Left lung (tissue), 10 donors: Measurements from ENCODE around the gene AHNAK2. TPM values are rescaled to one million over a fixed set of nuclear protein-coding genes. Genes with fewer than 3 reads are reported as not detected.
A peak's percentile ranks its signal among the peaks of the same experiment; 100 is the strongest.
"Not testable (repeated sequence)": the region's sequence is repeated elsewhere in the genome, so short reads cannot be mapped to it uniquely, and the experiment has no call there.

Experiments
- ATAC-seq: fragments of 200-7000 bp; cut with Tn5 transposase; one replicate; pipeline ENCODE4 v1.9.1; 2020; ENCODE audit warnings: moderate library complexity
- DNase-seq, 4 donors: peaks; one replicate each; pipeline ENCODE4 v3.0.0-alpha.2; 2013 to 2020
- H3K27ac ChIP-seq, 2 donors: fragments of 200-600 bp; sonication (generic) in 1 of 2; one replicate each; pipeline versions ENCODE4 v1.5.0 to v1.8.0; 2020 to 2021
- H3K27me3 ChIP-seq, 2 donors: fragments of 200-600 bp; sonication (generic) in 1 of 2; one replicate each; pipeline versions ENCODE4 v1.5.0 to v1.8.0; 2020 to 2021
- H3K36me3 ChIP-seq, 2 donors: fragments of 200-600 bp; sonication (generic) in 1 of 2; one replicate each; pipeline versions ENCODE4 v1.5.0 to v1.8.0; 2020 to 2021
- H3K4me1 ChIP-seq, 2 donors: fragments of 200-600 bp; one replicate each; pipeline ENCODE4 v1.8.0; 2021
- H3K4me3 ChIP-seq, 2 donors: fragments of 200-600 bp; sonication (generic) in 1 of 2; one replicate each; pipeline versions ENCODE4 v1.5.0 to v1.8.0; 2020 to 2021; ENCODE audit warnings: mild to moderate bottlenecking in 1 of 2
- H3K9me3 ChIP-seq, 2 donors: fragments of 200-600 bp; sonication (generic) in 1 of 2; one replicate each; pipeline versions ENCODE4 v1.5.0 to v1.8.0; 2020 to 2021
- intact Hi-C, 2 donors: fragments of 100-400 bp; cut with DNase I; formaldehyde crosslinking; loops; one replicate each; pipeline versions ENCODE4 v1.11.2 to v1.14.2; 2022
- polyA plus RNA-seq, 6 donors: library from polyadenylated mRNA; unstranded; fragments of 120-200 nt; gene quantifications; one replicate each; pipeline ENCODE4 v1.2.1, GENCODE V29; 2013; ENCODE audit not compliant: insufficient read length in 6 of 6
- total RNA-seq, 2 donors: library from RNA; stranded (reverse); fragmentation: NEBNext Ultra II Directional; extraction: Animal tissue kit (Norgen Biotek cat#: 25700); gene quantifications; one replicate each; pipeline ENCODE4 v1.2.1, GENCODE V29; 2021
- TF ChIP-seq, protein P1 (sequence below), 2 donors: fragments of 200-600 bp; sonication (generic) in 1 of 2; IDR thresholded peaks; one replicate each; pipeline versions ENCODE4 v1.5.0 to v1.8.0; 2021; ENCODE audit warnings: antibody characterized with exemption in 2 of 2
- donor health status: DM: no; HTN: yes; CAD: no.
- donor health status: DM: no; HTN: no; CAD: no.

AHNAK2 gene
- total and polyA plus RNA-seq, 8 donors, result 1.4 to 22.3 (median 2.5) TPM

DNA sequence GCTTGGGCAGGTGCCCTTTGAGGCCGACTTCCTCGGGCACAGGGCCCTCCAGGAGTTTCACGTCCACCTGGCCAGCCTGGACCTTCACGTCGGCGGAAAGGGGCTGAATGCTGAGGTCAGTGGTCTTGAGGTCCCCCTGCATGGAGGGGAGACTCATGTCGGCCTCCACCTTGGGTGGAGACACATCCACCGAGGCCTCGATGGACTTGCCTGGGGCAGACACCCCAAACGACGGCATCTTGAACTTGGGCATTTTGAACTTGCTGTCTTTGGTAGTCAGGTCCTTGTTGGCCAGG, 29.5 kb downstream of the AHNAK2 start:
- Histone ChIP-seq H3K27me3 (no peaks in the 10 kb centered on the region), H3K4me1 (no peaks in the 10 kb centered on the region), H3K4me3 (no peak overlapping the region), H3K36me3 (no peaks in the 10 kb centered on the region), H3K27ac (no peak overlapping the region), H3K9me3 (no peaks in the 10 kb centered on the region)
- intact Hi-C loops, result no loop called here
- DNase-seq (no peak), ATAC-seq (no peak)
- TF ChIP-seq, protein P1, sequence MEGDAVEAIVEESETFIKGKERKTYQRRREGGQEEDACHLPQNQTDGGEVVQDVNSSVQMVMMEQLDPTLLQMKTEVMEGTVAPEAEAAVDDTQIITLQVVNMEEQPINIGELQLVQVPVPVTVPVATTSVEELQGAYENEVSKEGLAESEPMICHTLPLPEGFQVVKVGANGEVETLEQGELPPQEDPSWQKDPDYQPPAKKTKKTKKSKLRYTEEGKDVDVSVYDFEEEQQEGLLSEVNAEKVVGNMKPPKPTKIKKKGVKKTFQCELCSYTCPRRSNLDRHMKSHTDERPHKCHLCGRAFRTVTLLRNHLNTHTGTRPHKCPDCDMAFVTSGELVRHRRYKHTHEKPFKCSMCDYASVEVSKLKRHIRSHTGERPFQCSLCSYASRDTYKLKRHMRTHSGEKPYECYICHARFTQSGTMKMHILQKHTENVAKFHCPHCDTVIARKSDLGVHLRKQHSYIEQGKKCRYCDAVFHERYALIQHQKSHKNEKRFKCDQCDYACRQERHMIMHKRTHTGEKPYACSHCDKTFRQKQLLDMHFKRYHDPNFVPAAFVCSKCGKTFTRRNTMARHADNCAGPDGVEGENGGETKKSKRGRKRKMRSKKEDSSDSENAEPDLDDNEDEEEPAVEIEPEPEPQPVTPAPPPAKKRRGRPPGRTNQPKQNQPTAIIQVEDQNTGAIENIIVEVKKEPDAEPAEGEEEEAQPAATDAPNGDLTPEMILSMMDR (IDR thresholded peaks at IDR 0.05), result no peak

DNA sequence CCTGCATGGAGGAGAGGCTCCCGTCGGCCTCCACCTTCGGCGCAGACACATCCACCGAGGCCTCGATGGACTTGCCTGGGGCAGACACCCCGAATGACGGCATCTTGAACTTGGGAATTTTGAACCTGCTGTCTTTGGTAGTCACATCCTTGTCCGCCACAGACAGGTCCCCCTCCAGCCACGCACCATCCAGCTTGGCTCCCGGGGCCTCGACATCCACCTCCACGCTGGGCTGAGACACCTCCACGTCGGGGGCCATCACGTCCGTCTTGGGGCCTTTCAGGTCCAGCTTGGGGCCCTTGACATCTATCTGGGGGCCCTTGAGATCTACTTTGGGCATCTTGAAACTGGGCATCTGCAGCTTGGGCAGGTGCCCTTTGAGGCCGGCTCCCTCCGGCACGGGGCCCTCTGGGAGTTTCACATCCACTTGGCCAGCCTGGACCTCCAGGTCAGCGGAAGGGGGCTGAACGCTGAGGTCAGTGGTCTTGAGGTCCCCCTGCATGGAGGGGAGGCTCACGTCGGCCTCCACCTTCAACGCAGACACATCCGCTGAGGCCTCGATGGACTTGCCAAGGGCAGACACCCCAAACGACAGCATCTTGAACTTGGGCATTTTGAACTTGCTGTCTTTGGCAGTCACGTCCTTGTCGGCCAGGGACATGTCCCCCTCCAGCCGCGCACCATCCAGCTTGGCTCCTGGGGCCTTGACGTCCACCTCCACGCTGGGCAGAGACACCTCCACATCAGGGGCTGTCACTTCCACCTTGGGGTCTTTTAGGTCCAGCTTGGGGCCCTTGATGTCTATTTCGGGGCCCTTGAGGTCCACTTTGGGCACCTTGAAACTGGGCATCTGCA, 30.1 kb downstream of the AHNAK2 start:
- H3K4me3 ChIP-seq, ATAC-seq, H3K27ac ChIP-seq, H3K4me1 ChIP-seq, intact Hi-C loops, H3K27me3 ChIP-seq, H3K36me3 ChIP-seq, H3K9me3 ChIP-seq: not testable (repeated sequence)
- DNase-seq, result peak in 1 of 4 donors; percentile 67

DNA sequence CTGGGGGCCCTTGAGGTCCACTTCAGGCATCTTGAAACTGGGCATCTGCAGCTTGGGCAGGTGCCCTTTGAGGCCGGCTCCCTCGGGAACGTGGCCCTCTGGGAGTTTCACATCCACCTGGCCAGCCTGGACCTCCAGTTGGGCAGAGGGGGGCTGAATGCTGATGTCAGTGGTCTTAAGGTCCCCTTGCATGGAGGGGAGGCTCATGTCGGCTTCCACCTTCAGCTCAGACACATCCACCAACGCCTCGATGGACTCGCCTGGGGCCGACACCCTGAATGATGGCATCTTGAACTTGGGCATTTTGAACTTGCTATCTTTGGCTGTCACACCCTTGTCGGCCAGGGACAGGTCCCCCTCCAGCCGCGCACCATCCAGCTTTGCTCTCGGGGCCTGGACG, 31.0 kb downstream of the AHNAK2 start:
- ATAC-seq, H3K4me3 ChIP-seq, H3K4me1 ChIP-seq, intact Hi-C loops, H3K27me3 ChIP-seq, H3K36me3 ChIP-seq, H3K9me3 ChIP-seq, H3K27ac ChIP-seq: not testable (repeated sequence)
- DNase-seq, result peak in 1 of 4 donors; percentile 43

DNA sequence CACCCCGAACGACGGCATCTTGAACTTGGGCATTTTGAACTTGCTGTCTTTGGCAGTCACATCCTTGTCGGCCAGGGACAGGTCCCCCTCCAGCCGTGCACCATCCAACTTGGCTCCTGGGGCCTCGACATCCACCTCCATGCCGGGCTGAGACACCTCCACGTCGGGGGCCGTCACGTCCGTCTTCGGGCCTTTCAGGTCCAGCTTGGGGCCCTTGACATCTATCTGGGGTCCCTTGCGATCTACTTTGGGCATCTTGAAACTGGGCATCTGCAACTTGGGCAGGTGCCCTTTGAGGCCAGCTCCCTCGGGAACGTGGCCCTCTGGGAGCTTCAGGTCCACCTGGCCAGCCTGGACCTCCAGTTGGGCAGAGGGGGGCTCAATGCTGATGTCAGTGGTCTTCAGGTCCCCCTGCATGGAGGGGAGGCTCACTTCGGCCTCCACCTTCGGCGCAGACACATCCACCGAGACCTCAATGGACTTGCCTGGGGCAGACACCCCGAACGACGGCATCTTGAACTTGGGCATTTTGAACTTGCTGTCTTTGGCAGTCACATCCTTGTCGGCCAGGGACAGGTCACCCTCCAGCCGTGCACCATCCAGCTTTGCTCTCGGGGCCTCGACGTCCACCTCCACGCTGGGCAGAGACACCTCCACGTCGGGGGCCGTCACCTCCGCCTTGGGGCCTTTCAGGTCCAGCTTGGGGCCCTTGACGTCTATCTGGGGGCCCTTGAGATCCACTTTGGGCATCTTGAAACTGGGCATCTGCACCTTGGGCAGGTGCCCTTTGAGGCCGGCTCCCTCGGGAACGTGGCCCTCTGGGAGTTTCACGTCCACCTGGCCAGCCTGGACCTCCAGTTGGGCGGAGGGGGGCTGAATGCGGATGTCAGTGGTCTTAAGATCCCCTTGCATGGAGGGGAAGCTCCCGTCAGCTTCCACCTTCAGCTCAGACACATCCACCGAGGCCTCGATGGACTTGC, 31.9 kb downstream of the AHNAK2 start:
- H3K4me3 ChIP-seq, H3K4me1 ChIP-seq, H3K27ac ChIP-seq, H3K27me3 ChIP-seq, ATAC-seq, H3K36me3 ChIP-seq, H3K9me3 ChIP-seq, intact Hi-C loops: not testable (repeated sequence)
- DNase-seq, result peak in 1 of 4 donors; percentile 54

DNA sequence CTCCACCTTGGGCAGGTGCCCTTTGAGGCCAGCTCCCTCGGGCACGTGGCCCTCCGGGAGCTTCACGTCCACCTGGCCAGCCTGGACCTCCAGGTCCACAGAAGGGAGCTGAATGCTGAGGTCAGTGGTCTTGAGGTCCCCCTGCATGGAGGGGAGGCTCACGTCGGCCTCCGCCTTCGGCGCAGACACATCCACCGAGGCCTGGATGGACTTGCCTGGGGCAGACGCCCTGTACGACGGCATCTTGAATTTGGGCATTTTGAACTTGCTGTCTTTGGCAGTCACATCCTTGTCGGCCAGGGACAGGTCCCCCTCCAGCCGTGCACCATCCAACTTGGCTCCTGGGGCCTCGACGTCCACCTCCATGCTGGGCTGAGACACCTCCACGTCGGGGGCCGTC, 32.9 kb downstream of the AHNAK2 start:
- H3K36me3 ChIP-seq, H3K27ac ChIP-seq, H3K4me3 ChIP-seq, H3K9me3 ChIP-seq, ATAC-seq, H3K27me3 ChIP-seq, intact Hi-C loops, H3K4me1 ChIP-seq: not testable (repeated sequence)
- DNase-seq, result peak in 1 of 4 donors; percentile 58

DNA sequence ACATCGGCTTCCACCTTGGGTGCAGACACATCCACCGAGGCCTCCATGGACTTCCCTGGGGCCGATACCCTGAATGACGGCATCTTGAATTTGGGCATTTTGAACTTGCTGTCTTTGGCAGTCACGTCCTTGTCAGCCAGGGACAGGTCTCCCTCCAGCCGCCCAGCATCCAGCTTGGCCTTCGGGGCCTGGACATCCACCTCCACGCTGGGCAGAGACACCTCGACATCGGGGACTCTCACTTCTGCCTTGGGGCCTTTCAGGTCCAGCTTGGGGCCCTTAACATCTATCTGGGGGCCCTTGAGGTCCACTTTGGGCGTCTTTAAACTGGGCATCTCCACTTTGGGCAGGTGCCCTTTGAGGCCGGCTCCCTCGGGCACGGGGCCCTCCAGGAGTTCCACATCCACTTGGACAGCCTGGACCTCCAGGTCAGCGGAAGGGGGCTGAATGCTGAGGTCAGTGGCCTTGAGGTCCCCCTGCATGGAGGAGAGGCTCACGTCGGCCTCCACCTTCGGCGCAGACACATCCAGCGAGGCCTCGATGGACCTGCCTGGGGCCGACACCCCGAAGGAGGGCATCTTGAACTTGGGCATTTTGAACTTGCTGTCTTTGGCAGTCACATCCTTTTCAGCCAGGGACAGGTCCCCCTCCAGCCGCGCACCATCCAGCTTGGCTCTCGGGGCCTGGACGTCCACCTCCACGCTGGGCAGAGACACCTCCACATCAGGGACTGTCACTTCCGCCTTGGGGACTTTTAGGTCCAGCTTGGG, 33.6 kb downstream of the AHNAK2 start:
- H3K4me1 ChIP-seq, H3K36me3 ChIP-seq, H3K4me3 ChIP-seq, H3K27ac ChIP-seq, intact Hi-C loops, ATAC-seq, H3K27me3 ChIP-seq, H3K9me3 ChIP-seq: not testable (repeated sequence)
- peak in 1 of 4 donors; percentile 55 for DNase-seq

DNA sequence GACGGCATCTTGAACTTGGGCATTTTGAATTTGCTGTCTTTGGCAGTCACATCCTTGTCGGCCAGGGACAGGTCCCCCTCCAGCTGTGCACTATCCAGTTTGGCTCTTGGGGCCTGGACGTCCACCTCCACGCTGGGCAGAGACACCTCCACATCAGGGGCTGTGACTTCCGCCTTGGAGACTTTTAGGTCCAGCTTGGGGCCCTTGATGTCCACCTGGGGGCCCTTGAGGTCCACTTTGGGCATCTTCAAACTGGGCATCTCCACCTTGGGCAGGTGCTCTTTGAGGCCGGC, 34.2 kb downstream of the AHNAK2 start:
- not testable (repeated sequence) for DNase-seq, H3K27ac ChIP-seq, ATAC-seq

DNA sequence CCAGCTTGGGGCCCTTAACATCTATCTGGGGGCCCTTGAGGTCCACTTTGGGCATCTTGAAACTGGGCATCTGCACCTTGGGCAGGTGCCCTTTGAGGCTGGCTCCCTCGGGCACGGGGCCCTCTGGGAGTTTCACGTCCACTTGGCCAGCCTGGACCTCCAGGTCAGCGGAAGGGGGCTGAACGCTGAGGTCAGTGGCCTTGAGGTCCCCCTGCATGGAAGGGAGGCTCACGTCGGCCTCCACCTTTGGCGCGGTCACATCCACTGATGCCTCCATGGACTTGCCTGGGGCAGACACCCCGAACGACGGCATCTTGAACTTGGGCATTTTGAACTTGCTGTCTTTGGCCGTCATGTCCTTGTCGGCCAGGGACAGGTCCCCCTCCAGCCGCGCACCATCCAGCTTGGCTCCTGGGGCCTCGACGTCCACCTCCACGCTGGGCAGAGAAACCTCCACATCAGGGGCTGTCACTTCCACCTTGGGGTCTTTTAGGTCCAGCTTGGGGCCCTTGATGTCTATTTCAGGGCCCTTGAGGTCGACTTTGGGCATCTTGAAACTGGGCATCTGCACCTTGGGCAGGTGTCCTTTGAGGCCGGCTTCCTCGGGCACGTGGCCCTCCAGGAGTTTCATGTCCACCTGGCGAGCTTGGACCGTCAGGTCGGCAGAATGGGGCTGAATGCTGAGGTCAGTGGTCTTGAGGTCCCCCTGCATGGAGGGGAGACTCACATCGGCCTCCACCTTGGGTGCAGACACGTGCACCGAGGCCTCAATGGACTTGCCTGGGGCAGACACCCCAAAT, 34.8 kb downstream of the AHNAK2 start:
- not testable (repeated sequence) for H3K9me3 ChIP-seq
- DNase-seq, result peak in 1 of 4 donors; percentile 74

More for the DNA sequence above, 34.2 kb downstream of the AHNAK2 start:
- H3K27me3 ChIP-seq, H3K4me3 ChIP-seq, H3K4me1 ChIP-seq, intact Hi-C loops, H3K36me3 ChIP-seq, H3K9me3 ChIP-seq: not testable (repeated sequence)

More for the DNA sequence above, 34.8 kb downstream of the AHNAK2 start:
- intact Hi-C loops, H3K27ac ChIP-seq, H3K36me3 ChIP-seq, H3K4me3 ChIP-seq, ATAC-seq, H3K27me3 ChIP-seq, H3K4me1 ChIP-seq: not testable (repeated sequence)
